Measurements from ENCODE around the gene ATAD3B. TPM values are rescaled to one million over a fixed set of nuclear protein-coding genes. Genes with fewer than 3 reads are reported as not detected.
"Not testable (repeated sequence)": the region's sequence is repeated elsewhere in the genome, so short reads cannot be mapped to it uniquely, and the experiment has no call there.

The ATAD3B gene
- total RNA-seq, 1 donor from 2014 or later: 39.2 TPM

GRCh38 chr1:1487701-1488100, 16.1 kb downstream of the ATAD3B start:
- no peak overlapping the region for H3K4me3 Mint-ChIP-seq
- no peak for TF ChIP-seq CTCF (IDR thresholded peaks at IDR 0.05; ENCODE audit: unreplicated experiment)
- no peaks in the 10 kb centered on the region for H3K9me3 Mint-ChIP-seq
- peaks cover 24% of the 10 kb centered on the region for H3K36me3 Mint-ChIP-seq
- H3K4me1 Mint-ChIP-seq: no peaks in the 10 kb centered on the region
- H3K27ac Mint-ChIP-seq: no peak overlapping the region
- no peaks in the 10 kb centered on the region for H3K27me3 Mint-ChIP-seq (ENCODE audit: low read depth)
- DNase-seq (ENCODE audit: low spot score in 2 of 2, unreplicated experiment in 2 of 2): no peak

GRCh38 chr1:1489231-1489630, 17.7 kb downstream of the ATAD3B start:
- H3K27ac Mint-ChIP-seq: no peak overlapping the region
- no peak for DNase-seq (ENCODE audit: low spot score in 2 of 2, unreplicated experiment in 2 of 2)
- H3K27me3 Mint-ChIP-seq (ENCODE audit: low read depth): no peaks in the 10 kb centered on the region
- peaks cover 9% of the 10 kb centered on the region for H3K9me3 Mint-ChIP-seq
- no peaks in the 10 kb centered on the region for H3K4me1 Mint-ChIP-seq
- peaks cover 36% of the 10 kb centered on the region for H3K36me3 Mint-ChIP-seq
- no peak overlapping the region for H3K4me3 Mint-ChIP-seq
- TF ChIP-seq CTCF (IDR thresholded peaks at IDR 0.05; ENCODE audit: unreplicated experiment): no peak

- no peaks in the 10 kb centered on the region for H3K4me1 Mint-ChIP-seq
- DNase-seq (ENCODE audit: low spot score in 2 of 2, unreplicated experiment in 2 of 2): no peak
- H3K36me3 Mint-ChIP-seq: peaks cover 39% of the 10 kb centered on the region
- H3K9me3 Mint-ChIP-seq: peaks cover 9% of the 10 kb centered on the region
- H3K27me3 Mint-ChIP-seq (ENCODE audit: low read depth): no peaks in the 10 kb centered on the region
- TF ChIP-seq CTCF (IDR thresholded peaks at IDR 0.05; ENCODE audit: unreplicated experiment): no peak
- H3K4me3 Mint-ChIP-seq: no peak overlapping the region
- H3K27ac Mint-ChIP-seq: no peak overlapping the region
These were observed 18.3 kb downstream of the ATAD3B start for GRCh38 chr1:1489861-1490260.

- H3K4me3 Mint-ChIP-seq: no peak overlapping the region
- no peaks in the 10 kb centered on the region for H3K4me1 Mint-ChIP-seq
- DNase-seq (ENCODE audit: low spot score in 2 of 2, unreplicated experiment in 2 of 2): no peak
- no peak for TF ChIP-seq CTCF (IDR thresholded peaks at IDR 0.05; ENCODE audit: unreplicated experiment)
- no peaks in the 10 kb centered on the region for H3K27me3 Mint-ChIP-seq (ENCODE audit: low read depth)
- peaks cover 39% of the 10 kb centered on the region for H3K36me3 Mint-ChIP-seq
- H3K9me3 Mint-ChIP-seq: peaks cover 9% of the 10 kb centered on the region
- no peak overlapping the region for H3K27ac Mint-ChIP-seq
These were observed 19.2 kb downstream of the ATAD3B start for GRCh38 chr1:1490633-1491230.

- no peak for DNase-seq (ENCODE audit: low spot score in 2 of 2, unreplicated experiment in 2 of 2)
- Mint-ChIP-seq H3K9me3 (peaks cover 9% of the 10 kb centered on the region), H3K27ac (no peak overlapping the region), H3K27me3 (ENCODE audit: low read depth) (no peaks in the 10 kb centered on the region), H3K4me1 (no peaks in the 10 kb centered on the region), H3K36me3 (peaks cover 39% of the 10 kb centered on the region), H3K4me3 (no peak overlapping the region)
- TF ChIP-seq CTCF (IDR thresholded peaks at IDR 0.05; ENCODE audit: unreplicated experiment): no peak
These were observed 20.0 kb downstream of the ATAD3B start for GRCh38 chr1:1491601-1492000.

GRCh38 chr1:1494311-1494710, 22.7 kb downstream of the ATAD3B start:
- not testable (repeated sequence) for H3K27me3 Mint-ChIP-seq (ENCODE audit: low read depth); H3K27ac Mint-ChIP-seq; H3K4me1 Mint-ChIP-seq; H3K4me3 Mint-ChIP-seq; DNase-seq (ENCODE audit: low spot score in 2 of 2, unreplicated experiment in 2 of 2); H3K9me3 Mint-ChIP-seq
- H3K36me3 Mint-ChIP-seq: peaks cover 39% of the 10 kb centered on the region

- peaks cover 33% of the 10 kb centered on the region for H3K36me3 Mint-ChIP-seq
- not testable (repeated sequence) for H3K4me3 Mint-ChIP-seq; H3K27me3 Mint-ChIP-seq (ENCODE audit: low read depth); H3K4me1 Mint-ChIP-seq; H3K9me3 Mint-ChIP-seq; DNase-seq (ENCODE audit: low spot score in 2 of 2, unreplicated experiment in 2 of 2); H3K27ac Mint-ChIP-seq
These were observed 24.0 kb downstream of the ATAD3B start for GRCh38 chr1:1495461-1495975.

All from mesothelial cell of epicardium (in vitro differentiated cells).